Measurements from ENCODE around the gene EIF4H. TPM values are rescaled to one million over a fixed set of nuclear protein-coding genes. Genes with fewer than 3 reads are reported as not detected.
A peak's percentile ranks its signal among the peaks of the same experiment; 100 is the strongest.

Gene EIF4H
- total RNA-seq, 1 experiment from 2014 or later: 459 TPM

DNA sequence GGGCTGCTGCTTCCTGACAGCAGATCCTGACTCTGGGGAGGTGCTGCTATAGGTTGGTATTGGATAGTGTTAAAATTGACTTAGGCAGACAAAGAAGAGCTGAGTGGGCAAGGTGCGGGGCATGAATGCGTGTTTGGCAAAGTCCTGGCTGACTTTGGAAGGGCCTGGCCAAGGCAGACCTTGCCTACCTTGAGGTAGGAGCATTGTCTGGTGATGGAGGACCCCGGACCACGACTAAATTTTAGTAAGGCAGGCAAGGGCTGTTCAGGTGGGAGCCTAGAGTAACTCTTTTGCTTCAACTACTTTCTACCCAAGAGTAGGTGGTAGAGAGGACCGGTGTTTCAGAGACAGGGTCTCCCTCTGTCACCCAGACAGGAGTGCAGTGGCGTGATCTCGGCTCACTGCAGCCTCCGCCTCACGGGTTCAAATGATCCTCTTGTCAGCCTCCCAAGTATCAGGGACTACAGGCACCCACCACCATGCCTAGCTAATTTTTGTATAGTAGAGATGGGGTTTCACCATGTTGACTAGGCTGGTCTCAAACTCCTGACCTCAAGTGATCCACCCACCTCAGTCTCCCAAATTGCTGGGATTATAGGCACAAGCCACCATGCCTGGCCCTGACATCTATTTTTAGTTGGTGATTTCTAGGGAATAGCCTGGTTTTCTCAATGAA lies 23.4 kb downstream of the EIF4H start:
- Histone ChIP-seq H3K27me3 (ENCODE audit: insufficient read depth, low read depth) (no peaks in the 10 kb centered on the region), H2AFZ (no peak overlapping the region), H4K20me1 (ENCODE audit: insufficient read depth) (peaks cover 14% of the 10 kb centered on the region), H3K27ac (no peak overlapping the region), H3K4me2 (no peak overlapping the region), H3K36me3 (ENCODE audit: low read depth) (peaks cover 14% of the 10 kb centered on the region), H3K9me3 (ENCODE audit: insufficient read depth, low read depth) (no peaks in the 10 kb centered on the region), H3K9me2 (ENCODE audit: insufficient read depth) (no peaks in the 10 kb centered on the region), H3F3A (ENCODE audit: insufficient read depth, low read depth) (peaks cover 43% of the 10 kb centered on the region), H3K79me2 (ENCODE audit: low read depth) (no peaks in the 10 kb centered on the region; the same call in 1 of the 2 replicates), H3K4me3 (no peak overlapping the region), H3K4me1 (replicated peaks; ENCODE audit: insufficient read depth) (peaks cover 8% of the 10 kb centered on the region; the same call in 1 of the 2 replicates)
- no TSS peak for BruUV-seq (replicated peaks)
- intact Hi-C loops (cut with micrococcal nuclease; ENCODE audit: unreplicated experiment): no loop called here
- CTCF ChIA-PET: interaction anchor here (1.0 kb wide), 1 partner anchor 130 kb away, joined by 11 read pairs; no protein-coding TSS in a partner anchor
- no peak for DNase-seq
- TF ChIP-seq EZH2 (IDR thresholded peaks at IDR 0.05; ENCODE audit: low read depth): no peak
- no peak for TF ChIP-seq CTCF (conservative IDR thresholded peaks at IDR 0.05)
- POLR2A ChIA-PET (ENCODE audit: unreplicated experiment): interaction anchor here (0.6 kb wide), 1 partner anchor 113 kb away, joined by 5 read pairs; no protein-coding TSS in a partner anchor

GRCh38 chr7:74199551-74200355 lies 25.6 kb downstream of the EIF4H start:
- Histone ChIP-seq H3K4me1 (replicated peaks; ENCODE audit: insufficient read depth) (peaks cover 8% of the 10 kb centered on the region; the same call in 1 of the 2 replicates), H3K9me2 (ENCODE audit: insufficient read depth) (no peaks in the 10 kb centered on the region), H3K4me2 (no peak overlapping the region), H3K27me3 (ENCODE audit: insufficient read depth, low read depth) (no peaks in the 10 kb centered on the region), H4K20me1 (ENCODE audit: insufficient read depth) (0 out of 2 replicates have a peak, but pooled peaks cover 2% of the 10 kb centered on the region), H3K36me3 (ENCODE audit: low read depth) (no peaks in the 10 kb centered on the region), H3K4me3 (no peak overlapping the region), H3F3A (ENCODE audit: insufficient read depth, low read depth) (peaks cover 36% of the 10 kb centered on the region), H3K9me3 (ENCODE audit: insufficient read depth, low read depth) (no peaks in the 10 kb centered on the region), H3K79me2 (ENCODE audit: low read depth) (no peaks in the 10 kb centered on the region), H3K27ac (peak overlapping the region; percentile 23), H2AFZ (no peak overlapping the region)
- intact Hi-C loops (cut with micrococcal nuclease; ENCODE audit: unreplicated experiment): loop anchor here (5.0 kb wide), 1 partner anchor 147 kb away; no protein-coding TSS in a partner anchor
- BruUV-seq (replicated peaks): no TSS peak
- ChIA-PET POLR2A (ENCODE audit: unreplicated experiment) (interaction anchor here (0.5 to 0.7 kb wide), 3 partner anchors 17 to 468 kb away, joined by 6 to 8 read pairs (median 8); no protein-coding TSS in a partner anchor), CTCF (interaction anchor here (0.6 to 1.1 kb wide), 3 partner anchors 130 to 201 kb away, joined by 4 to 5 read pairs (median 5); no protein-coding TSS in a partner anchor)
- DNase-seq: peak; percentile 54 to 61
- TF ChIP-seq EZH2 (IDR thresholded peaks at IDR 0.05; ENCODE audit: low read depth) (no peak), CTCF (conservative IDR thresholded peaks at IDR 0.05) (no peak)

- H3K4me1 ChIP-seq (replicated peaks; ENCODE audit: insufficient read depth): peaks cover 8% of the 10 kb centered on the region; the same call in 1 of the 2 replicates
- DNase-seq: peak in 1 of 2 experiments; percentile 37
- POLR2A ChIA-PET (ENCODE audit: unreplicated experiment): interaction anchor here (0.7 kb wide), 1 partner anchor 645 kb away, joined by 5 read pairs; no protein-coding TSS in a partner anchor
- no peaks in the 10 kb centered on the region for H3K9me3 ChIP-seq (ENCODE audit: insufficient read depth, low read depth)
- no peak overlapping the region for H3K27ac ChIP-seq
- no peak overlapping the region for H3K4me3 ChIP-seq
- intact Hi-C loops (cut with micrococcal nuclease; ENCODE audit: unreplicated experiment): loop anchor here (1.0 to 5.0 kb wide), 2 partner anchors 135 to 151 kb away; no protein-coding TSS in a partner anchor
- peak; percentile 61 for TF ChIP-seq CTCF (conservative IDR thresholded peaks at IDR 0.05)
- no peak for TF ChIP-seq EZH2 (IDR thresholded peaks at IDR 0.05; ENCODE audit: low read depth)
- H3K9me2 ChIP-seq (ENCODE audit: insufficient read depth): no peaks in the 10 kb centered on the region
- H4K20me1 ChIP-seq (ENCODE audit: insufficient read depth): no peaks in the 10 kb centered on the region
- H3K79me2 ChIP-seq (ENCODE audit: low read depth): no peaks in the 10 kb centered on the region
- no peak overlapping the region for H3K4me2 ChIP-seq
- H3K36me3 ChIP-seq (ENCODE audit: low read depth): no peaks in the 10 kb centered on the region
- peaks cover 27% of the 10 kb centered on the region for H3F3A ChIP-seq (ENCODE audit: insufficient read depth, low read depth)
- CTCF ChIA-PET: interaction anchor here (0.5 to 0.7 kb wide), 6 partner anchors 96 to 340 kb away, joined by 3 to 22 read pairs (median 6); no protein-coding TSS in a partner anchor
- no peak overlapping the region for H2AFZ ChIP-seq
- no peaks in the 10 kb centered on the region for H3K27me3 ChIP-seq (ENCODE audit: insufficient read depth, low read depth)
- no TSS peak for BruUV-seq (replicated peaks)
Observed at GRCh38 chr7:74202841-74203556, 28.8 kb downstream of the EIF4H start.

Measured in PC-9 (cell line).